Activated T-helper 2 cell treated with anti-CD3 and anti-CD28 coated beads, Interferon-gamma antibody, Interleukin-2, Interleukin-4, amounts not matched to agents 10 μg/mL and 5 μg/mL and 100 μg/mL, durations not matched to agents 14 hours and 24 hours and 36 hours (primary cell): ENCODE data around the gene GADD45B. TPM values are rescaled to one million over a fixed set of nuclear protein-coding genes. Genes with fewer than 3 reads are reported as not detected.
A peak's percentile ranks its signal among the peaks of the same experiment; 100 is the strongest.

Source experiments
- DNase-seq: peaks from one replicate; pipeline ENCODE4 v3.0.0; 2021; ENCODE audit warnings: low spot score
- H3K27ac Mint-ChIP-seq: one replicate; pipeline ENCODE4 v1.8.0; 2021; ENCODE audit warnings: mixed read lengths
- H3K27me3 Mint-ChIP-seq: one replicate; pipeline ENCODE4 v1.8.0; 2021; ENCODE audit warnings: low read depth, mixed read lengths
- H3K36me3 Mint-ChIP-seq: one replicate; pipeline ENCODE4 v1.8.0; 2021; ENCODE audit warnings: low read depth, mixed read lengths
- H3K4me1 Mint-ChIP-seq: one replicate; pipeline ENCODE4 v1.8.0; 2021; ENCODE audit warnings: low read depth, mixed read lengths
- H3K4me3 Mint-ChIP-seq: one replicate; pipeline ENCODE4 v1.8.0; 2021; ENCODE audit warnings: low read depth, mild to moderate bottlenecking, moderate library complexity, mixed read lengths
- H3K9me3 Mint-ChIP-seq: one replicate; pipeline ENCODE4 v1.8.0; 2021; ENCODE audit warnings: mixed read lengths
- intact Hi-C: fragments of 100-400 bp; cut with micrococcal nuclease; formaldehyde crosslinking; loops from one replicate; pipeline ENCODE4 v1.15.1; 2023
- total RNA-seq: library from RNA; stranded (reverse); gene quantifications from 2 replicates; pipeline ENCODE4 v1.2.3, GENCODE V29; 2022

Gene GADD45B
- total RNA-seq, 1 donor from 2014 or later, result 90.7 TPM

GRCh38 chr19:2434721-2435265 lies 41.1 kb upstream of the GADD45B start:
- H3K9me3 Mint-ChIP-seq, result no peaks in the 10 kb centered on the region
- H3K4me1 Mint-ChIP-seq, result no peaks in the 10 kb centered on the region
- peaks cover 42% of the 10 kb centered on the region for H3K36me3 Mint-ChIP-seq
- no peak overlapping the region for H3K27ac Mint-ChIP-seq
- H3K27me3 Mint-ChIP-seq, result no peaks in the 10 kb centered on the region
- intact Hi-C loops, result no loop called here
- no peak for DNase-seq
- no peak overlapping the region for H3K4me3 Mint-ChIP-seq

- H3K4me3 Mint-ChIP-seq, result no peak overlapping the region
- H3K9me3 Mint-ChIP-seq, result no peaks in the 10 kb centered on the region
- H3K36me3 Mint-ChIP-seq, result peaks cover 35% of the 10 kb centered on the region
- H3K27ac Mint-ChIP-seq, result no peak overlapping the region
- H3K27me3 Mint-ChIP-seq, result no peaks in the 10 kb centered on the region
- intact Hi-C loops, result no loop called here
- DNase-seq, result no peak
- H3K4me1 Mint-ChIP-seq, result no peaks in the 10 kb centered on the region
Measured at GRCh38 chr19:2436384-2436783, 39.5 kb upstream of the GADD45B start.

GRCh38 chr19:2436926-2437325 lies 39.0 kb upstream of the GADD45B start:
- H3K27me3 Mint-ChIP-seq, result no peaks in the 10 kb centered on the region
- H3K9me3 Mint-ChIP-seq, result no peaks in the 10 kb centered on the region
- H3K4me1 Mint-ChIP-seq, result no peaks in the 10 kb centered on the region
- intact Hi-C loops, result no loop called here
- H3K4me3 Mint-ChIP-seq, result no peak overlapping the region
- DNase-seq, result no peak
- no peak overlapping the region for H3K27ac Mint-ChIP-seq
- peaks cover 35% of the 10 kb centered on the region for H3K36me3 Mint-ChIP-seq

- DNase-seq, result no peak
- Mint-ChIP-seq H3K36me3 (peaks cover 28% of the 10 kb centered on the region), H3K27ac (no peak overlapping the region), H3K4me1 (no peaks in the 10 kb centered on the region), H3K9me3 (no peaks in the 10 kb centered on the region), H3K27me3 (no peaks in the 10 kb centered on the region), H3K4me3 (no peak overlapping the region)
- intact Hi-C loops, result no loop called here
Measured at GRCh38 chr19:2438178-2438577, 37.7 kb upstream of the GADD45B start.

GRCh38 chr19:2440515-2440914 lies 35.4 kb upstream of the GADD45B start:
- H3K36me3 Mint-ChIP-seq, result peaks cover 27% of the 10 kb centered on the region
- DNase-seq, result no peak
- intact Hi-C loops, result no loop called here
- H3K4me1 Mint-ChIP-seq, result no peaks in the 10 kb centered on the region
- H3K27ac Mint-ChIP-seq, result no peak overlapping the region
- H3K4me3 Mint-ChIP-seq, result no peak overlapping the region
- H3K27me3 Mint-ChIP-seq, result no peaks in the 10 kb centered on the region
- no peaks in the 10 kb centered on the region for H3K9me3 Mint-ChIP-seq

GRCh38 chr19:2441096-2441752 lies 34.7 kb upstream of the GADD45B start:
- H3K36me3 Mint-ChIP-seq, result peaks cover 26% of the 10 kb centered on the region
- no peak overlapping the region for H3K4me3 Mint-ChIP-seq
- intact Hi-C loops, result no loop called here
- H3K9me3 Mint-ChIP-seq, result no peaks in the 10 kb centered on the region
- no peaks in the 10 kb centered on the region for H3K27me3 Mint-ChIP-seq
- no peak for DNase-seq
- no peaks in the 10 kb centered on the region for H3K4me1 Mint-ChIP-seq
- no peak overlapping the region for H3K27ac Mint-ChIP-seq

DNA sequence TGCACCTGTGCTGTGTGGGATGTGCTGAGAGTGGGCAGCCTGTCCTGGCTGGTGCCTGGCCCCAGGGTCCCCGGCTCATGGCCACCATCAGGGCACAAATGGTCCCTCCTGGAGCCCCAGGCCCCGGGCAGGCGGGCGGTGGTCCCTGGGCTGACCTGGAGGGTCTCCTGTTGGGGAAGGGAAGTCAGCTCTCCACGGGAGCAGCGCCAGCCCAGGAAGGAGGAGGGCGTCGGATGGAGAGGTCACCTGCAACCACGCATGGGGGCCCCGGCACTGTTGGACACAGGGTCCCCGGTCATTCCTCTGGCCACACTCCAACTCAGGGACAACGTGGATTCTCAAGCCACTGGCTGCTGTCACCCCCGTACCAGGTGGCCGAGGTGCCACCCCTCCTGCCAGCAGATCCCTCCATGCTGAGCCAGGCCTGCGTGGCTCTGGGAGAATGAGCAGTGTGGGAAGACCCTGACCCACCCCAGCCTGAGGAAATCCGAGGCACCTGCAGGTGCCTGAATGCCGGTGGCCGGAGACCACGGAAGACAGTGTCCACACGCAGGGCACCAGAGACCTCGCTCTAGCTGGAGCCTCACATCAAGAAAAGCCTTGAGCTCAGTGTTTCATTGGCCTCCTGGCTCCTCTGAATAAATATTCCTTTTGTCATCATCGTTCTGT lies 32.7 kb upstream of the GADD45B start:
- Mint-ChIP-seq H3K36me3 (peaks cover 28% of the 10 kb centered on the region), H3K27ac (no peak overlapping the region), H3K4me1 (peaks cover 8% of the 10 kb centered on the region), H3K27me3 (no peaks in the 10 kb centered on the region), H3K4me3 (no peak overlapping the region), H3K9me3 (no peaks in the 10 kb centered on the region)
- intact Hi-C loops, result no loop called here
- DNase-seq, result no peak

GRCh38 chr19:2443785-2444182 lies 32.1 kb upstream of the GADD45B start:
- Mint-ChIP-seq H3K27me3 (no peaks in the 10 kb centered on the region), H3K27ac (no peak overlapping the region), H3K9me3 (no peaks in the 10 kb centered on the region), H3K4me1 (peaks cover 8% of the 10 kb centered on the region), H3K36me3 (peaks cover 28% of the 10 kb centered on the region), H3K4me3 (no peak overlapping the region)
- no peak for DNase-seq
- intact Hi-C loops, result no loop called here

- Mint-ChIP-seq H3K4me1 (peaks cover 8% of the 10 kb centered on the region), H3K9me3 (no peaks in the 10 kb centered on the region), H3K4me3 (no peak overlapping the region), H3K27me3 (no peaks in the 10 kb centered on the region), H3K36me3 (peaks cover 28% of the 10 kb centered on the region), H3K27ac (no peak overlapping the region)
- intact Hi-C loops, result no loop called here
- DNase-seq, result no peak
Measured at GRCh38 chr19:2444251-2445002, 31.5 kb upstream of the GADD45B start.

DNA sequence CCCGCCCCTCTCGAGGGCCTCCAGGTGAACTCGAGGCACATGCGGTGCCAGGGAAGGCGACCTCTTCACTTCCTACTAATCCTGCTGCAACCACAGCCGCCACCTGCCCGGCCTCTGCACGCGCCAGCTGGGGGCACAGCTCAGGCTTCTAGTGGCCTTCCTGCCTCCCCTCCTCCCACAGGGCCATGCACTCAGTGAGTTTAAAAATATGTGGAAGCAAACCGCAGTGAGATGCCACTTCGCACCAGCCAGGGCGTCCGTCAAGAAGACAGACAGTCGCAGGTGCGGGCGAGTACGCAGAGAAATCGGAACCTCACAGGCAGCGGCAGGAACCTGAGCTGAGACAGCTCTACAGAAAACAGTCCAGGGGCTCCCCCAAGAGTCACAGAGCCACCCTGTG lies 29.5 kb upstream of the GADD45B start:
- Mint-ChIP-seq H3K4me1 (peaks cover 8% of the 10 kb centered on the region), H3K36me3 (peaks cover 30% of the 10 kb centered on the region), H3K27ac (peak overlapping the region; percentile 80), H3K4me3 (peak overlapping the region; percentile 47), H3K27me3 (no peaks in the 10 kb centered on the region), H3K9me3 (no peaks in the 10 kb centered on the region)
- DNase-seq, result no peak
- intact Hi-C loops, result no loop called here

DNA sequence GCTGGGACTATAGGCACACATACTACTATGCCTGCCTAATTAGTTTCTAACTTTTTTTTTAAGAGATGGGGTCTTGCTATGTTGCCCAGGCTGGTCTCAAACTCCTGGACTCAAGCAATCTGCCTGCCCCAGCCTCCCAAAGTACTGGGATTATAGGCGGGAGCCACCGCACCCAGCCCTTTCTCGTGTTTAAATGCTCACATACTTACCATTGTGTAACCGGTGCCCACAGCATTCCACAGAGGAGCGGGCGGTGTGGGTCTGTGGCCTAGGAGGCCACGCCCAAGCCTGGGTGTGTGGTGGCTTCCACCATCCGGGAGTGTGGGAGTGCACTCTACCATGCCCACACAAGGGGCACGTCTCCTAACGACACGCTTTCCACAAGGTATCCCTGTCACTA lies 26.9 kb upstream of the GADD45B start:
- Mint-ChIP-seq H3K4me1 (peaks cover 10% of the 10 kb centered on the region), H3K9me3 (no peaks in the 10 kb centered on the region), H3K27ac (no peak overlapping the region), H3K4me3 (no peak overlapping the region), H3K36me3 (peaks cover 30% of the 10 kb centered on the region), H3K27me3 (no peaks in the 10 kb centered on the region)
- intact Hi-C loops, result no loop called here
- DNase-seq, result no peak

DNA sequence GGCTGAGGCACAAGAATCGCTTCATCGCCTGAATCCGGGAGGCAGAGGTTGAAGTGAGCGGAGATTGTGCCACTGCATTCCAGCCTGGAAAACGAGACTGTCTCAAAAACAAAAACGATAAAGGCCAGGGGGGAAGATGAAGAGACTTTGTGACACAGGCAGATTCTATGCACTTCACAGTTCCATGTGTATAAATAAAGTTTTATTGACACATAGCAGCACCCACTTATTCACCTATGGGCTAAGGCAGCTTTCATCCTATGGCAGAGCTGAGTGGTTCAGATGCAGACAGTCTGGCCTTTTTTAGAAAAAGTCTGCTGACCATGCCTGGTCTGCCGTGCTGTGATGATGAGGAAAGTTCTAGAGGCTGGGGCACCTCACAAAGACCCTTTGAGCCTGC lies 24.8 kb upstream of the GADD45B start:
- Mint-ChIP-seq H3K27me3 (no peaks in the 10 kb centered on the region), H3K36me3 (peaks cover 26% of the 10 kb centered on the region), H3K9me3 (no peaks in the 10 kb centered on the region), H3K27ac (no peak overlapping the region), H3K4me3 (no peak overlapping the region), H3K4me1 (peaks cover 20% of the 10 kb centered on the region)
- DNase-seq, result no peak
- intact Hi-C loops, result no loop called here

- intact Hi-C loops, result no loop called here
Measured at GRCh38 chr19:2451741-2452140, 24.2 kb upstream of the GADD45B start.

More at GRCh38 chr19:2451741-2452140, 24.2 kb upstream of the GADD45B start:
- H3K9me3 Mint-ChIP-seq, result no peaks in the 10 kb centered on the region
- peaks cover 15% of the 10 kb centered on the region for H3K4me1 Mint-ChIP-seq
- no peak overlapping the region for H3K4me3 Mint-ChIP-seq
- DNase-seq, result no peak
- H3K36me3 Mint-ChIP-seq, result peaks cover 22% of the 10 kb centered on the region
- H3K27ac Mint-ChIP-seq, result no peak overlapping the region
- H3K27me3 Mint-ChIP-seq, result no peaks in the 10 kb centered on the region
